DND-41 (cell line): Measurements from ENCODE around the gene GOLPH3.
"Not testable (repeated sequence)": the region's sequence is repeated elsewhere in the genome, so short reads cannot be mapped to it uniquely, and the experiment has no call there.

Experiments
- ATAC-seq: fragments of 200-7000 bp; cut with Tn5 transposase; 3 replicates; pipeline ENCODE4 v1.9.1; 2021; ENCODE audit warnings: low read depth; ENCODE audit not compliant: insufficient read depth
- DNase-seq: peaks from one replicate; pipeline ENCODE4 v3.0.0-alpha.2; 2020
- H2AFZ ChIP-seq: 2 replicates; pipeline ENCODE4 v1.6.0; 2012; ENCODE audit warnings: low read depth, low read length
- H3K27ac ChIP-seq: 2 replicates; pipeline ENCODE4 v1.5.1; 2012; ENCODE audit warnings: low read length, inconsistent platforms
- H3K27me3 ChIP-seq: fragments of 200-600 bp; sonication (generic); 2 replicates; pipeline ENCODE4 v1.6.0; 2012; ENCODE audit warnings: low read length, mild to moderate bottlenecking, inconsistent platforms; ENCODE audit not compliant: insufficient read depth, poor library complexity
- H3K36me3 ChIP-seq: 2 replicates; pipeline ENCODE4 v1.5.1; 2012; ENCODE audit warnings: low read length, inconsistent platforms; ENCODE audit not compliant: insufficient read depth
- H3K4me1 ChIP-seq: 2 replicates; pipeline ENCODE4 v1.5.1; 2012; ENCODE audit warnings: mild to moderate bottlenecking, low read length; ENCODE audit not compliant: insufficient read depth
- H3K4me2 ChIP-seq: 2 replicates; pipeline ENCODE4 v1.6.0; 2012; ENCODE audit warnings: mild to moderate bottlenecking, moderate library complexity, low read length, inconsistent platforms; ENCODE audit not compliant: insufficient read depth
- H3K4me3 ChIP-seq, 2 experiments: fragments of 200-600 bp in 1 of 2; shearing (Covaris generic) in 1 of 2; 2 replicates each; pipeline ENCODE4 v1.5.1; 2012 to 2016; ENCODE audit warnings: inconsistent platforms in 2 of 2, low read length in 2 of 2, mild to moderate bottlenecking in 2 of 2, low read depth in 1 of 2, moderate library complexity in 1 of 2
- H3K79me2 ChIP-seq: 2 replicates; pipeline ENCODE4 v1.6.0; 2012; ENCODE audit warnings: low read length, inconsistent platforms; ENCODE audit not compliant: insufficient read depth
- H3K9ac ChIP-seq: 2 replicates; pipeline ENCODE4 v1.6.0; 2012; ENCODE audit warnings: low read depth, mild to moderate bottlenecking, inconsistent platforms, low read length, moderate library complexity
- H3K9me3 ChIP-seq: 2 replicates; pipeline ENCODE4 v1.5.1; 2012; ENCODE audit warnings: low read length, moderate library complexity, mild to moderate bottlenecking, inconsistent platforms; ENCODE audit not compliant: insufficient read depth, severe bottlenecking
- H4K20me1 ChIP-seq: 2 replicates; pipeline ENCODE4 v1.6.0; 2012; ENCODE audit warnings: low read length; ENCODE audit not compliant: insufficient read depth
- EZH2 ChIP-seq: IDR thresholded peaks from 3 replicates; pipeline ENCODE4 v1.6.1; 2012; ENCODE audit warnings: borderline replicate concordance, low read depth, mild to moderate bottlenecking, moderate library complexity, low read length, inconsistent platforms; ENCODE audit not compliant: severe bottlenecking
- TF ChIP-seq, protein P1 (sequence below): IDR thresholded peaks from 2 replicates; pipeline ENCODE4 v1.5.1; 2012; ENCODE audit warnings: borderline replicate concordance, low read length, moderate library complexity, mild to moderate bottlenecking; ENCODE audit not compliant: poor library complexity, severe bottlenecking; ENCODE audit errors: extremely low read depth

GOLPH3 gene

GRCh38 chr5:32083981-32084430 lies 90.1 kb downstream of the GOLPH3 start:
- TF ChIP-seq, protein P1, sequence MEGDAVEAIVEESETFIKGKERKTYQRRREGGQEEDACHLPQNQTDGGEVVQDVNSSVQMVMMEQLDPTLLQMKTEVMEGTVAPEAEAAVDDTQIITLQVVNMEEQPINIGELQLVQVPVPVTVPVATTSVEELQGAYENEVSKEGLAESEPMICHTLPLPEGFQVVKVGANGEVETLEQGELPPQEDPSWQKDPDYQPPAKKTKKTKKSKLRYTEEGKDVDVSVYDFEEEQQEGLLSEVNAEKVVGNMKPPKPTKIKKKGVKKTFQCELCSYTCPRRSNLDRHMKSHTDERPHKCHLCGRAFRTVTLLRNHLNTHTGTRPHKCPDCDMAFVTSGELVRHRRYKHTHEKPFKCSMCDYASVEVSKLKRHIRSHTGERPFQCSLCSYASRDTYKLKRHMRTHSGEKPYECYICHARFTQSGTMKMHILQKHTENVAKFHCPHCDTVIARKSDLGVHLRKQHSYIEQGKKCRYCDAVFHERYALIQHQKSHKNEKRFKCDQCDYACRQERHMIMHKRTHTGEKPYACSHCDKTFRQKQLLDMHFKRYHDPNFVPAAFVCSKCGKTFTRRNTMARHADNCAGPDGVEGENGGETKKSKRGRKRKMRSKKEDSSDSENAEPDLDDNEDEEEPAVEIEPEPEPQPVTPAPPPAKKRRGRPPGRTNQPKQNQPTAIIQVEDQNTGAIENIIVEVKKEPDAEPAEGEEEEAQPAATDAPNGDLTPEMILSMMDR: no peak
- TF ChIP-seq EZH2: no peak
- no peaks in the 10 kb centered on the region for H3K4me1 ChIP-seq
- ATAC-seq (no peak), DNase-seq (no peak)
- no peak overlapping the region for H2AFZ ChIP-seq
- no peak overlapping the region for H3K9ac ChIP-seq
- H4K20me1 ChIP-seq: no peaks in the 10 kb centered on the region
- no peaks in the 10 kb centered on the region for H3K79me2 ChIP-seq
- no peak overlapping the region for H3K27ac ChIP-seq
- no peaks in the 10 kb centered on the region for H3K36me3 ChIP-seq
- no peaks in the 10 kb centered on the region for H3K27me3 ChIP-seq
- no peak overlapping the region for H3K4me2 ChIP-seq
- H3K4me3 ChIP-seq: no peak overlapping the region
- H3K9me3 ChIP-seq: no peaks in the 10 kb centered on the region

DNA sequence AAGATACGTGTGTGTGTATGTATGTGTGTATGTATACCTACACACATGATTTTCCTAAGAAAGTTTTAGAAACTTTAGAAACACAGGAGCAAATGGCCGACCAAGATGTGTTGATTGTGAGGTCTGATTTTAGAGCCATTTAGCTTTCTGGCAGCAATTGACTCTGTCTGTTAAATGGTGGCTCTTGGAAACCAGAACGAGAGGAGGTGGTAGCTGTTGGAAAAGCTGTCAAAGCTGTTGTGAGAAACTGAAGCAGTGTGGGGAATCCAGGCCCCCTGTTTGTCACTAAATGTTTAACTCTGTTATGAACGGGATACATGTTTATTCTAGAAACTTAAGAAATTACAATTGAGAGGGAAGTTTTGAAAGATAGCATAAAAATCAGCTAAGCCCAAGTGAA lies 91.4 kb downstream of the GOLPH3 start:
- no peak for TF ChIP-seq EZH2
- TF ChIP-seq, protein P1: no peak
- no peaks in the 10 kb centered on the region for H3K4me1 ChIP-seq
- no peak for ATAC-seq
- no peak overlapping the region for H2AFZ ChIP-seq
- H4K20me1 ChIP-seq: no peaks in the 10 kb centered on the region
- no peaks in the 10 kb centered on the region for H3K9me3 ChIP-seq
- no peak overlapping the region for H3K4me3 ChIP-seq
- no peak overlapping the region for H3K4me2 ChIP-seq
- DNase-seq: no peak
- H3K27ac ChIP-seq: no peak overlapping the region
- H3K79me2 ChIP-seq: no peaks in the 10 kb centered on the region
- no peak overlapping the region for H3K9ac ChIP-seq
- no peaks in the 10 kb centered on the region for H3K36me3 ChIP-seq
- no peaks in the 10 kb centered on the region for H3K27me3 ChIP-seq

GRCh38 chr5:32080565-32080964 lies 93.6 kb downstream of the GOLPH3 start:
- H3K27me3 ChIP-seq, ATAC-seq, H3K4me2 ChIP-seq, H3K9me3 ChIP-seq, H4K20me1 ChIP-seq, H3K4me1 ChIP-seq, DNase-seq, H3K4me3 ChIP-seq, H2AFZ ChIP-seq, H3K9ac ChIP-seq, H3K79me2 ChIP-seq, H3K27ac ChIP-seq, H3K36me3 ChIP-seq: not testable (repeated sequence)

GRCh38 chr5:32078855-32079254 lies 95.3 kb downstream of the GOLPH3 start:
- H3K4me3 ChIP-seq, H3K4me2 ChIP-seq, H3K27me3 ChIP-seq, DNase-seq, H3K36me3 ChIP-seq, H4K20me1 ChIP-seq, H3K79me2 ChIP-seq, H3K4me1 ChIP-seq, H3K27ac ChIP-seq, H3K9ac ChIP-seq, H2AFZ ChIP-seq, ATAC-seq, H3K9me3 ChIP-seq: not testable (repeated sequence)
